T-cell (primary cell): ENCODE results near the gene E4F1. TPM values are rescaled to one million over a fixed set of nuclear protein-coding genes. Genes with fewer than 3 reads are reported as not detected.

ENCODE experiments used
- ATAC-seq, 4 experiments: fragments of 200-7000 bp in 3 of 4; fragments of 150-1000 bp in 1 of 4; cut with Tn5 transposase; replicated peaks in 1 of 4; 1 replicate in 3 of 4; 2 replicates in 1 of 4; pipeline ENCODE4 v1.10.0; 2021; ENCODE audit warnings: moderate library complexity in 3 of 4, mild to moderate bottlenecking in 2 of 4, moderate number of reproducible peaks in 1 of 4
- CTCF ChIA-PET, 2 donors: fragments of 300-600 bp; sonication (Branson Sonifier 250); formaldehyde crosslinking; loops; one replicate each; lab custom pipeline; 2022; ENCODE audit warnings: antibody characterized with exemption in 2 of 2; lab: Charles Lee
- POLR2A ChIA-PET, 2 donors: fragments of 300-600 bp; sonication (Branson Sonifier 250); formaldehyde crosslinking; loops; one replicate each; lab custom pipeline; 2022; ENCODE audit warnings: antibody characterized with exemption in 2 of 2; lab: Charles Lee
- DNase-seq, 35 experiments: peaks; one replicate each; pipeline versions ENCODE4 v3.0.0 to v3.0.0-alpha.2; 2013 to 2023
- H3K27ac ChIP-seq: one replicate; pipeline ENCODE4 v1.5.1; 2013; ENCODE audit warnings: low read length
- H3K27me3 ChIP-seq, 2 experiments: replicated peaks in 1 of 2; 1 replicate in 1 of 2; 2 replicates in 1 of 2; pipeline versions ENCODE4 v1.6.1 to v1.7.0; 2013; ENCODE audit warnings: low read length in 1 of 2, mixed read lengths in 1 of 2; ENCODE audit not compliant: control insufficient read depth in 2 of 2, insufficient read depth in 2 of 2; ENCODE audit errors: extremely low read depth in 1 of 2
- H3K36me3 ChIP-seq, 2 donors: 1 replicate in 1 of 2; 2 replicates in 1 of 2; pipeline versions ENCODE4 v1.6.1 to v1.7.0; 2013; ENCODE audit warnings: low read length in 1 of 2; ENCODE audit not compliant: control insufficient read depth in 2 of 2, insufficient read depth in 1 of 2; ENCODE audit errors: extremely low read depth in 1 of 2
- H3K4me1 ChIP-seq, 2 experiments: 1 replicate in 1 of 2; 2 replicates in 1 of 2; pipeline versions ENCODE4 v1.6.1 to v1.7.0; 2013; ENCODE audit warnings: low read length in 2 of 2, mixed read lengths in 1 of 2; ENCODE audit not compliant: insufficient read depth in 2 of 2, control insufficient read depth in 1 of 2; ENCODE audit errors: extremely low read depth in 1 of 2
- H3K4me3 ChIP-seq, 2 donors: 1 replicate in 1 of 2; 2 replicates in 1 of 2; pipeline versions ENCODE4 v1.5.1 to v1.7.0; 2013; ENCODE audit warnings: mild to moderate bottlenecking in 2 of 2, low read length in 1 of 2, moderate library complexity in 1 of 2; ENCODE audit not compliant: control insufficient read depth in 1 of 2; ENCODE audit errors: extremely low read depth in 1 of 2
- H3K9me3 ChIP-seq: 2 replicates; pipeline ENCODE4 v1.7.0; 2013
- H3K27ac Mint-ChIP-seq, 2 donors: one replicate each; pipeline ENCODE4 v1.8.0; 2020 to 2021; ENCODE audit warnings: mild to moderate bottlenecking in 2 of 2, mixed read lengths in 2 of 2
- H3K27me3 Mint-ChIP-seq, 2 donors: one replicate each; pipeline ENCODE4 v1.8.0; 2021 to 2022; ENCODE audit warnings: mixed read lengths in 2 of 2
- H3K36me3 Mint-ChIP-seq: one replicate; pipeline ENCODE4 v1.8.0; 2021; ENCODE audit warnings: mixed read lengths
- H3K4me1 Mint-ChIP-seq, 3 donors: one replicate each; pipeline ENCODE4 v1.8.0; 2020 to 2022; ENCODE audit warnings: mixed read lengths in 3 of 3, mild to moderate bottlenecking in 1 of 3
- H3K4me3 Mint-ChIP-seq, 3 donors: one replicate each; pipeline ENCODE4 v1.8.0; 2020 to 2022; ENCODE audit warnings: mild to moderate bottlenecking in 3 of 3, mixed read lengths in 3 of 3, moderate library complexity in 3 of 3
- H3K9me3 Mint-ChIP-seq, 3 donors: one replicate each; pipeline ENCODE4 v1.8.0; 2020 to 2022; ENCODE audit warnings: mixed read lengths in 3 of 3
- WGBS: methylation state at CpG from one replicate; pipeline ENCODE4 v1.1.5; 2013; ENCODE audit warnings: missing lambda C conversion rate; ENCODE audit not compliant: insufficient coverage; 5-methylcytosine and 5-hydroxymethylcytosine counted together
- total RNA-seq, 35 experiments: library from RNA in 6 of 35; stranded (reverse) in 6 of 35; fragments of 120-200 nt in 1 of 35; gene quantifications; one replicate each; pipeline versions ENCODE4 v1.2.1 to v1.2.4 and lab custom pipeline; 2013 to 2026

E4F1 gene
- total RNA-seq, 5 donors from 2014 or later (not counting 1 experiment from before 2014, with no cell fraction given) = 32.8 to 52.0 (median 47.0) TPM

GRCh38 chr16:2276368-2277195 lies 53.2 kb downstream of the E4F1 start:
- Mint-ChIP-seq H3K36me3 (peaks cover 4% of the 10 kb centered on the region), H3K4me3 (no peak overlapping the region), H3K27ac (no peak overlapping the region), H3K27me3 (no peaks in the 10 kb centered on the region), H3K9me3 (no peaks in the 10 kb centered on the region), H3K4me1 (no peaks in the 10 kb centered on the region)
- POLR2A ChIA-PET = no interaction called here
- 93% methylated on average over 16 of the region's 26 CpGs for WGBS
- CTCF ChIA-PET = no interaction called here
- ATAC-seq = no peak
- Histone ChIP-seq H3K4me3 (no peak overlapping the region), H3K4me1 (peaks cover 0 to 1% of the 10 kb centered on the region in 2 experiments), H3K36me3 (no peaks in the 10 kb centered on the region), H3K27me3 (no peaks in the 10 kb centered on the region), H3K27ac (no peak overlapping the region), H3K9me3 (no peaks in the 10 kb centered on the region)
- no peak for DNase-seq

GRCh38 chr16:2277466-2278271 lies 54.3 kb downstream of the E4F1 start:
- CTCF ChIA-PET = no interaction called here
- DNase-seq = no peak
- no peaks in the 10 kb centered on the region for H3K27me3 ChIP-seq
- 90% methylated on average over 19 of the region's 25 CpGs for WGBS
- no peak overlapping the region for H3K4me3 Mint-ChIP-seq
- H3K9me3 Mint-ChIP-seq = no peaks in the 10 kb centered on the region
- POLR2A ChIA-PET = no interaction called here
- H3K27me3 Mint-ChIP-seq = no peaks in the 10 kb centered on the region
- no peak overlapping the region for H3K27ac Mint-ChIP-seq
- H3K9me3 ChIP-seq = no peaks in the 10 kb centered on the region
- H3K36me3 ChIP-seq = no peaks in the 10 kb centered on the region
- H3K4me3 ChIP-seq = no peak overlapping the region
- ATAC-seq = no peak
- H3K27ac ChIP-seq = no peak overlapping the region
- no peaks in the 10 kb centered on the region for H3K4me1 ChIP-seq
- H3K36me3 Mint-ChIP-seq = peaks cover 4% of the 10 kb centered on the region
- H3K4me1 Mint-ChIP-seq = no peaks in the 10 kb centered on the region

DNA sequence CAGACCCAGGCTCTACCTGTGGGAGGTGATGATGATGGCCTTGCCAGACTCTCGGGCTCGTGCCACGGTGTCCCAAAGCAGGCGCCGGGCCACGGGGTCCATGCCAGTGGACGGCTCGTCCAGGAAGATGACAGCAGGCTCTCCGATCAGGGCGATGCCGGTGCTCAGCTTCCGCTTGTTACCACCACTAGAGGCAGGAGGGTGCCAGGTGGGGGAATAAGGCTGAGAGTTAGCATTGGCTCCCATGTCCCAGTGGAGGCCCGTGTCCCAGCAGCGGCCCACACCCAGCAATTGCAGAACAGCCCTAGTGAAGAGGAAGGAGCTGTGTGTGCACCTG lies 54.8 kb downstream of the E4F1 start:
- WGBS = 97% methylated on average over 14 of the region's 14 CpGs
- POLR2A ChIA-PET = no interaction called here
- CTCF ChIA-PET = no interaction called here

DNA sequence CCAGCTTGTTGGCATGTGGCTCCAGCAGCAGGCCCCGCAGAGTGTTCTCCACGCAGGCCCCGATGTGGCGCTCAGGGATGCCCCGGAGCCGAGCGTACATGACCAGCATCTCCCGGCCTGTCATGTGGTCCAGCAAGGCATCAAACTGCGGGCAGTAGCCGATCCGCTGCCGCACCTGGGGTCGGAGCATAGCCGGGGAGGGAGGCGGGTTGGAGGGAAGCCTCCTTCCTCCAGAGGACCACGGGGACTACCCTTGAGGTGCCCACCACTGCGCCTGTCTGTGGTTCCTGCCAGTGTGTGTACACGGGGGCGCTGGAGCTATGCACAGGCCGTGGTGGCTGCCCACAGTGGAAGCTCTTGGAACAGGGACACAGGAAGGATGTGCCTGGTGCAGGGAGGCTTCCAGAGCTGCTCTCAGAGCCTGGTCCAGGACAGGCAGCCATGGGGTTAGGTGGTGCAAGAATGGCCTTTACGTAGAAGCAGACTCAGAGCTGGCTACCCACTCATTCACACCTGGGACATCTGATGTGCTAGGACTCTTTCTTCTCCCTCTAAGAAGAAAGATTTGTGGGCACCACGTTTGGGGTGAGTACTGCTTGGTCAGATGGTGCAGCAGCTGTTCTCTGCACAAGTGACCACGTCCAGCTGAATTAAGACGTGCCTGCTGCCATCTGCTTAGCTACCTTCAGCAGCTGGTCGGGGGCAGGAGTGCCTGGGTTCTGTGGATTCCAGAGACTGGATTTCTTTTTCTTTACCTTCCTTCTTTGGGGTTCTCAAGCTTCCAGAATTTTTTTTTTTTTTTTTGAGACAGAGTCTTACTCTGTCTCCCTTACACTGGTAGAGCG lies 55.8 kb downstream of the E4F1 start:
- WGBS = 90% methylated on average over 21 of the region's 26 CpGs
- Mint-ChIP-seq H3K36me3 (peaks cover 8% of the 10 kb centered on the region), H3K27ac (no peak overlapping the region), H3K4me1 (no peaks in the 10 kb centered on the region), H3K4me3 (no peak overlapping the region), H3K9me3 (no peaks in the 10 kb centered on the region), H3K27me3 (no peaks in the 10 kb centered on the region)
- Histone ChIP-seq H3K27ac (no peak overlapping the region), H3K27me3 (no peaks in the 10 kb centered on the region), H3K36me3 (no peaks in the 10 kb centered on the region), H3K9me3 (no peaks in the 10 kb centered on the region), H3K4me3 (no peak overlapping the region), H3K4me1 (no peaks in the 10 kb centered on the region)
- DNase-seq = no peak
- ATAC-seq = no peak
- POLR2A ChIA-PET = interaction anchor here in 1 of 2 donors (0.6 kb wide), 1 partner anchor 219 kb away, joined by 4 read pairs; no protein-coding TSS in a partner anchor
- CTCF ChIA-PET = interaction anchor here in 1 of 2 donors (0.6 to 0.7 kb wide), 2 partner anchors 42 to 124 kb away, joined by 4 to 5 read pairs; no protein-coding TSS in a partner anchor

More for the DNA sequence above, 54.8 kb downstream of the E4F1 start:
- no peak for DNase-seq
- Histone ChIP-seq H3K27ac (no peak overlapping the region), H3K4me1 (no peaks in the 10 kb centered on the region), H3K27me3 (no peaks in the 10 kb centered on the region), H3K36me3 (no peaks in the 10 kb centered on the region), H3K4me3 (no peak overlapping the region), H3K9me3 (no peaks in the 10 kb centered on the region)
- Mint-ChIP-seq H3K27ac (no peak overlapping the region), H3K9me3 (no peaks in the 10 kb centered on the region), H3K27me3 (no peaks in the 10 kb centered on the region), H3K36me3 (peaks cover 4% of the 10 kb centered on the region), H3K4me3 (no peak overlapping the region), H3K4me1 (no peaks in the 10 kb centered on the region)
- no peak for ATAC-seq

DNA sequence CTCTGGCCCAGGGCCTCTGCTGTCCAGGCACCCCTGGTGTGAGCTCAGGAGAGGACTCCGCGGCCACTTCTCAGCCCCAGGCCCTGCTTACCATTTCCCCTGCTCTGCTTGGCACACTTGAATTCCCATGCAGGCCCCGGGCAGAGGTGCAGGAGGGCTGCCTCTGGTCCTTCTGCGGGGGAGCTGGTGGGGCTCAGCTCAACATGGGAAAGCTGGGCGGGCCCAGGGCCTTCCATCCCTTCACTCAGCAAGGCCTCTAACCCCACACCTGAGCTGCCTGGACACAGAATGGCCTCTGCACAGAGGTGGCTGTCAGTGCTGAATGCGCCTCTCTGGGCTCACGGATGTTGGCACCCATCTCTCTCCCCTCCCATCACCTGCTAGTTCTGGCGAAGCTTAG lies 57.1 kb downstream of the E4F1 start:
- DNase-seq (no peak), ATAC-seq (no peak)
- no peak overlapping the region for H3K27ac ChIP-seq
- Mint-ChIP-seq H3K9me3 (no peaks in the 10 kb centered on the region), H3K4me1 (no peaks in the 10 kb centered on the region), H3K27ac (no peak overlapping the region), H3K36me3 (peaks cover 8% of the 10 kb centered on the region), H3K27me3 (no peaks in the 10 kb centered on the region), H3K4me3 (no peak overlapping the region)
- POLR2A ChIA-PET = interaction anchor here in 1 of 2 donors (0.6 kb wide), 1 partner anchor 25 kb away, joined by 3 read pairs; no protein-coding TSS in a partner anchor
- CTCF ChIA-PET = no interaction called here
- no peak overlapping the region for H3K4me3 ChIP-seq
- WGBS = 90% methylated on average over 6 of the region's 8 CpGs
- H3K27me3 ChIP-seq = no peaks in the 10 kb centered on the region
- H3K9me3 ChIP-seq = no peaks in the 10 kb centered on the region
- no peaks in the 10 kb centered on the region for H3K36me3 ChIP-seq
- H3K4me1 ChIP-seq = no peaks in the 10 kb centered on the region
